ENCODE measurements around the gene GRIK2. TPM values are rescaled to one million over a fixed set of nuclear protein-coding genes. Genes with fewer than 3 reads are reported as not detected.

GRIK2 gene
- total RNA-seq, 1 donor from 2014 or later: 0.11 TPM

DNA sequence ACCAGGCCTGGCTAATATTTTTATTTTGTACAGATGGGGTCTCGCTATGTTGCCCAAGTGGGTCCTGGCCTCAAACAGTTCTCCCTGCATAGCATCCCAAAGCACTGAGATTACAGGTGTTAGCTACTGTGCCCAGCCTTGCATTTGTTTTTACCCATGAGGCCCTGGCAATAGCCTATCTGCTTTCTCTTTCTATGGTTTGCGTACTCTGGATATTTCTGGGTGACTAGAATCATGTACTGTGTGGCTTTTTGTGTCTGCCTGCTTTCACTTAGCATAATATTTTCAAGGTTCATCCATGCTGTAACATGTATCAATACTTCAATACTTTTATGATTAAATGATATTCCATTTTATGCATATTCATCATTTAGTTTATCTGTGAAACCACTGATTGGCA is 451.7 kb downstream of the GRIK2 start:
- H3K27ac Mint-ChIP-seq: no peak overlapping the region
- H3K4me3 Mint-ChIP-seq: no peak overlapping the region
- CTCF ChIA-PET: no interaction called here
- no peaks in the 10 kb centered on the region for H3K27me3 Mint-ChIP-seq
- POLR2A ChIA-PET: no interaction called here
- intact Hi-C loops (cut with micrococcal nuclease): no loop called here
- H3K4me1 Mint-ChIP-seq: no peaks in the 10 kb centered on the region
- no peak for TF ChIP-seq CTCF (IDR thresholded peaks at IDR 0.05)
- no peaks in the 10 kb centered on the region for H3K36me3 Mint-ChIP-seq (ENCODE audit: low read depth)
- peaks cover 3% of the 10 kb centered on the region for H3K9me3 Mint-ChIP-seq
- DNase-seq (no peak), ATAC-seq (ENCODE audit: low read depth) (no peak)

DNA sequence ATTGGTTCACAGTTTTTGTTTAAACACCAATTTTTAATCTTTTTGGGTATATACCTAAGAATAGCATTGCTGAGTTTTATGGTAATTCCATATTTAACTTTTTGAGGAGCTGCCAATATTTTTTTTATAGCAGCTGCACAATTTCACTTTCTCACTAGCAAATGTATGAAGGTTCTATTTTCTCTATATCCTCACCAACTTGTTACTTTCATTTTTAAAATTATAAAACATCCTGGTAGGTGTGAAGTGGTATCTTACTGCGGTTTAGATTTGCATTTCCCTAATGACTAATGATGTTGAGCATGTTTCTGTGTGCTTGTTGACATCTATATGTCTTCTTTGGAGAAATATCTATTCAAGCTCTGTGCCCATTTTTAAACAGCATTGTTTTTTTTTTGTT is 452.1 kb downstream of the GRIK2 start:
- ATAC-seq (ENCODE audit: low read depth): no peak
- H3K27ac Mint-ChIP-seq: no peak overlapping the region
- CTCF ChIA-PET: no interaction called here

GRCh38 chr6:101847690-101848089 is 454.2 kb downstream of the GRIK2 start:
- intact Hi-C loops (cut with micrococcal nuclease): no loop called here
- H3K27ac Mint-ChIP-seq: no peak overlapping the region
- POLR2A ChIA-PET: no interaction called here
- no peaks in the 10 kb centered on the region for H3K9me3 Mint-ChIP-seq
- no peaks in the 10 kb centered on the region for H3K27me3 Mint-ChIP-seq
- DNase-seq (no peak), ATAC-seq (ENCODE audit: low read depth) (no peak)
- H3K36me3 Mint-ChIP-seq (ENCODE audit: low read depth): no peaks in the 10 kb centered on the region
- H3K4me1 Mint-ChIP-seq: no peaks in the 10 kb centered on the region
- TF ChIP-seq CTCF (IDR thresholded peaks at IDR 0.05): no peak
- no peak overlapping the region for H3K4me3 Mint-ChIP-seq
- CTCF ChIA-PET: no interaction called here

More for the DNA sequence above, 452.1 kb downstream of the GRIK2 start:
- Mint-ChIP-seq H3K9me3 (peaks cover 3% of the 10 kb centered on the region), H3K36me3 (ENCODE audit: low read depth) (no peaks in the 10 kb centered on the region), H3K4me3 (no peak overlapping the region), H3K27me3 (no peaks in the 10 kb centered on the region), H3K4me1 (no peaks in the 10 kb centered on the region)
- DNase-seq: no peak
- no peak for TF ChIP-seq CTCF (IDR thresholded peaks at IDR 0.05)
- POLR2A ChIA-PET: no interaction called here
- intact Hi-C loops (cut with micrococcal nuclease): no loop called here

DNA sequence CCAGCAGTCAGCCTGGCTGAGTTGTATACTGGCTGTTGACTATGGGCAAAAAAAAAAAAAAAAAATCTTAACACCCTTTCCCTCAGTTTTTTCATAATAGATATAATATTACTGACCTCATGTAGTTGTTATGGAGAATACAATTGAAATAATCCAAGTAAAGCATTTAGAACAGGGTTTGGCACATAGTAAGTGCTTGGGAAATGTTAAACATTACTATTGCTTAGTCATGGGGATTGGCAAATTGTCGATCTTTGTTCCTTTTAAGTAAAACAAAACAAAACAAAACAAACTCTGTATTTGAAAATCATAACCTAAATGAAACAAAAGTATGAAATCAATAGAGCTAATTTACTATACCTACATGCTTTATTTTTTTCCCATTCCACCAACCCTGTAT is 458.4 kb downstream of the GRIK2 start:
- POLR2A ChIA-PET: no interaction called here
- Mint-ChIP-seq H3K4me3 (no peak overlapping the region), H3K27me3 (no peaks in the 10 kb centered on the region), H3K27ac (no peak overlapping the region), H3K9me3 (no peaks in the 10 kb centered on the region), H3K4me1 (no peaks in the 10 kb centered on the region), H3K36me3 (ENCODE audit: low read depth) (no peaks in the 10 kb centered on the region)
- no peak for DNase-seq
- intact Hi-C loops (cut with micrococcal nuclease): no loop called here
- no peak for ATAC-seq (ENCODE audit: low read depth)
- CTCF ChIA-PET: no interaction called here
- TF ChIP-seq CTCF (IDR thresholded peaks at IDR 0.05): no peak

GRCh38 chr6:101853231-101854085 is 459.9 kb downstream of the GRIK2 start:
- POLR2A ChIA-PET: no interaction called here
- DNase-seq (no peak), ATAC-seq (ENCODE audit: low read depth) (no peak)
- intact Hi-C loops (cut with micrococcal nuclease): no loop called here
- CTCF ChIA-PET: no interaction called here
- Mint-ChIP-seq H3K4me1 (no peaks in the 10 kb centered on the region), H3K36me3 (ENCODE audit: low read depth) (no peaks in the 10 kb centered on the region), H3K4me3 (no peak overlapping the region), H3K9me3 (no peaks in the 10 kb centered on the region), H3K27ac (no peak overlapping the region), H3K27me3 (no peaks in the 10 kb centered on the region)
- TF ChIP-seq CTCF (IDR thresholded peaks at IDR 0.05): no peak
